GM19438 (cell line): ENCODE results near the gene NR5A1.

Source experiments
- ATAC-seq: cut with Tn5 transposase; IDR thresholded peaks from one replicate; pipeline ENCODE4 v1.9.1; 2021; ENCODE audit warnings: low read depth; ENCODE audit not compliant: unreplicated experiment

Gene NR5A1

GRCh38 chr9:124506931-124507879 is at the start of gene NR5A1:
Gene NR5A1 (minus strand): TSS chr9:124507399. CDS start chr9:124503395, 4,004 bp downstream.
- no peak for ATAC-seq

- ATAC-seq: no peak
Measured at GRCh38 chr9:124555043-124555442, 47.8 kb upstream of the NR5A1 start.

GRCh38 chr9:124553738-124554137 is 46.5 kb upstream of the NR5A1 start:
- no peak for ATAC-seq

GRCh38 chr9:124552273-124552605 is 45.0 kb upstream of the NR5A1 start:
- no peak for ATAC-seq

GRCh38 chr9:124551472-124552272 is 44.5 kb upstream of the NR5A1 start:
- no peak for ATAC-seq

GRCh38 chr9:124550072-124550471 is 42.9 kb upstream of the NR5A1 start:
- ATAC-seq: no peak

GRCh38 chr9:124549016-124549415 is 41.8 kb upstream of the NR5A1 start:
- no peak for ATAC-seq

GRCh38 chr9:124544535-124544934 is 37.3 kb upstream of the NR5A1 start:
- no peak for ATAC-seq

GRCh38 chr9:124541824-124542223 is 34.6 kb upstream of the NR5A1 start:
- ATAC-seq: no peak

GRCh38 chr9:124537926-124538325 is 30.7 kb upstream of the NR5A1 start:
- no peak for ATAC-seq

GRCh38 chr9:124535846-124536245 is 28.6 kb upstream of the NR5A1 start:
- ATAC-seq: no peak

GRCh38 chr9:124532897-124533296 is 25.7 kb upstream of the NR5A1 start:
- no peak for ATAC-seq

- ATAC-seq: no peak
Measured at GRCh38 chr9:124531115-124531514, 23.9 kb upstream of the NR5A1 start.

- no peak for ATAC-seq
Measured at GRCh38 chr9:124530246-124530645, 23.0 kb upstream of the NR5A1 start.

GRCh38 chr9:124527781-124528180 is 20.6 kb upstream of the NR5A1 start:
- ATAC-seq: no peak

- ATAC-seq: no peak
Measured at GRCh38 chr9:124526174-124526573, 19.0 kb upstream of the NR5A1 start.

- ATAC-seq: no peak
Measured at GRCh38 chr9:124522121-124523098, 15.2 kb upstream of the NR5A1 start.

GRCh38 chr9:124521142-124521541 is 13.9 kb upstream of the NR5A1 start:
- no peak for ATAC-seq

GRCh38 chr9:124520206-124520596 is 13.0 kb upstream of the NR5A1 start:
- no peak for ATAC-seq

GRCh38 chr9:124518116-124518515 is 10.9 kb upstream of the NR5A1 start:
- no peak for ATAC-seq
